NCI-H774 (cell line): ENCODE measurements around the gene GRIN1.

Experiments used
- DNase-seq: peaks from one replicate; lab custom pipeline; 2025; lab: John Stamatoyannopoulos, UW

Gene GRIN1

GRCh38 chr9:137148242-137148641 lies 9.3 kb downstream of the GRIN1 start:
- DNase-seq = no peak

- no peak for DNase-seq
Measured at GRCh38 chr9:137148661-137149060, 9.7 kb downstream of the GRIN1 start.

- no peak for DNase-seq
Measured at GRCh38 chr9:137149363-137149762, 10.4 kb downstream of the GRIN1 start.

GRCh38 chr9:137149942-137150616 lies 11.1 kb downstream of the GRIN1 start:
- DNase-seq = peak; percentile 100

GRCh38 chr9:137150617-137151457 lies 11.9 kb downstream of the GRIN1 start:
- DNase-seq = peak; percentile 100

- DNase-seq = no peak
Measured at GRCh38 chr9:137152844-137153405, 14.0 kb downstream of the GRIN1 start.

- peak; percentile 15 for DNase-seq
Measured at GRCh38 chr9:137156567-137157375, 17.8 kb downstream of the GRIN1 start.

GRCh38 chr9:137157618-137158415 lies 18.9 kb downstream of the GRIN1 start:
- DNase-seq = no peak

GRCh38 chr9:137158625-137159024 lies 19.7 kb downstream of the GRIN1 start:
- DNase-seq = peak; percentile 33

GRCh38 chr9:137159105-137160053 lies 20.4 kb downstream of the GRIN1 start:
- DNase-seq = no peak

GRCh38 chr9:137160054-137160425 lies 21.1 kb downstream of the GRIN1 start:
- no peak for DNase-seq

GRCh38 chr9:137160716-137161557 lies 22.0 kb downstream of the GRIN1 start:
- DNase-seq = no peak

- DNase-seq = no peak
Measured at GRCh38 chr9:137161558-137162486, 22.9 kb downstream of the GRIN1 start.

- no peak for DNase-seq
Measured at GRCh38 chr9:137162505-137163364, 23.8 kb downstream of the GRIN1 start.

- no peak for DNase-seq
Measured at GRCh38 chr9:137163365-137163715, 24.4 kb downstream of the GRIN1 start.

- no peak for DNase-seq
Measured at GRCh38 chr9:137163805-137164204, 24.9 kb downstream of the GRIN1 start.
